Measurements from ENCODE around the gene PPAT. TPM values are rescaled to one million over a fixed set of nuclear protein-coding genes. Genes with fewer than 3 reads are reported as not detected.

PPAT gene
- total and polyA plus RNA-seq, 2 donors (not counting 3 experiments of a cell fraction or from before 2014, with no cell fraction given): 4.3 to 25.5 TPM

DNA sequence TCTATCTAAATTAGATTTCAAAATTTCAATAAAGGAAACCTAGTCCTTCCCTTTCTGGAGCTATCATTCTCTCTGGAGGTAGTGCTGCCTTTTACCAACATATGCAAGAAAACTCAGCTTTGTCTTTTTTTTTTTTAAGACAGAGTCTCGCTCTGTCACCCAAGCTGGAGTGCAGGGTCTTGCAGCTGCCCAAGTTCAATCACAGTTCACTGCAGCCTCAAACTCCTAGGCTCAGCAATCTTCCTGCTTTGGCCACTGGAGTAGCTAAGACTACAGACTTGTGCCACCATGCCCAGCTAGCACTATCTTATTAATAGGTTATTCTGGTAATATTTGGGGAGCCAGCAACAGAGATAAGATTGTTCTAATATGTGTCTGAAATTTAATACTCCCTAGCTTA is 60.5 kb downstream of the PPAT start:
- no peaks in the 10 kb centered on the region for H4K20me1 ChIP-seq (replicated peaks; ENCODE audit: control insufficient read depth, extremely low read depth, insufficient read depth, low read length)
- H3K4me3 ChIP-seq (replicated peaks in 1 of 3; ENCODE audit: insufficient read depth in 1 of 3, low read depth in 1 of 3, low read length in 3 of 3): no peak overlapping the region
- no peak for FAIRE-seq
- H3K9me3 ChIP-seq (replicated peaks; ENCODE audit: control insufficient read depth, insufficient read depth, low read length): no peaks in the 10 kb centered on the region
- H2AFZ ChIP-seq (ENCODE audit: low read depth, low read length): no peak overlapping the region
- H3K9ac ChIP-seq (replicated peaks; ENCODE audit: extremely low read depth, insufficient read depth, low read length): no peak overlapping the region
- no peaks in the 10 kb centered on the region for H3K79me2 ChIP-seq (ENCODE audit: control insufficient read depth, insufficient read depth, low read length)
- peaks cover 3% of the 10 kb centered on the region for H3K4me1 ChIP-seq (ENCODE audit: control insufficient read depth, extremely low read depth, insufficient read depth, low read length)
- CTCF ChIA-PET: interaction anchor here (2.3 kb wide), 1 partner anchor 9 kb away, joined by 8 read pairs; no protein-coding TSS in a partner anchor
- no peak overlapping the region for H3K27ac ChIP-seq (ENCODE audit: insufficient read depth, low read depth, low read length)
- intact Hi-C loops (cut with micrococcal nuclease) (no loop called here), dilution Hi-C loops (cut with MboI; ENCODE audit: extremely low pct_ligation_motif_present, low sequenced_read_pairs) (no loop called here)
- no peaks in the 10 kb centered on the region for H3K27me3 ChIP-seq (ENCODE audit: control insufficient read depth in 2 of 2, insufficient read depth in 2 of 2, low read length in 2 of 2)
- POLR2A ChIA-PET: interaction anchor here (1.1 kb wide), 1 partner anchor 26 kb away, joined by 7 read pairs; no protein-coding TSS in a partner anchor
- no peak overlapping the region for H3K4me2 ChIP-seq (ENCODE audit: insufficient read depth, low read length)
- no peaks in the 10 kb centered on the region for H3K36me3 ChIP-seq (ENCODE audit: control insufficient read depth in 2 of 2, extremely low read depth in 1 of 2, insufficient read depth in 2 of 2, low read length in 2 of 2)
- H3K9me1 ChIP-seq (replicated peaks; ENCODE audit: control insufficient read depth, extremely low read depth, insufficient read depth, low read length): no peaks in the 10 kb centered on the region
- no TSS peak for BruUV-seq (replicated peaks)
- DNase-seq (ENCODE audit: low read depth, low spot score): no peak
- TF ChIP-seq POLR2A (IDR thresholded peaks at IDR 0.05; ENCODE audit: low read depth, low read length) (no peak), FOS (IDR thresholded peaks at IDR 0.05; ENCODE audit: borderline replicate concordance, insufficient read depth, low read length) (no peak), JUN (IDR thresholded peaks at IDR 0.05; ENCODE audit: borderline replicate concordance, insufficient read depth, insufficient read length, low read depth) (no peak), EZH2 (IDR thresholded peaks at IDR 0.05; ENCODE audit: borderline replicate concordance, low read depth, low read length, severe bottlenecking) (no peak), GATA2 (IDR thresholded peaks at IDR 0.05; ENCODE audit: insufficient read depth, insufficient read length, low read depth, low read length) (no peak), MYC (IDR thresholded peaks at IDR 0.05; ENCODE audit: low read depth, low read length) (no peak), POLR2AphosphoS5 (IDR thresholded peaks at IDR 0.05; ENCODE audit: insufficient read depth, low read depth, low read length) (no peak)
- TF ChIP-seq, protein P1, sequence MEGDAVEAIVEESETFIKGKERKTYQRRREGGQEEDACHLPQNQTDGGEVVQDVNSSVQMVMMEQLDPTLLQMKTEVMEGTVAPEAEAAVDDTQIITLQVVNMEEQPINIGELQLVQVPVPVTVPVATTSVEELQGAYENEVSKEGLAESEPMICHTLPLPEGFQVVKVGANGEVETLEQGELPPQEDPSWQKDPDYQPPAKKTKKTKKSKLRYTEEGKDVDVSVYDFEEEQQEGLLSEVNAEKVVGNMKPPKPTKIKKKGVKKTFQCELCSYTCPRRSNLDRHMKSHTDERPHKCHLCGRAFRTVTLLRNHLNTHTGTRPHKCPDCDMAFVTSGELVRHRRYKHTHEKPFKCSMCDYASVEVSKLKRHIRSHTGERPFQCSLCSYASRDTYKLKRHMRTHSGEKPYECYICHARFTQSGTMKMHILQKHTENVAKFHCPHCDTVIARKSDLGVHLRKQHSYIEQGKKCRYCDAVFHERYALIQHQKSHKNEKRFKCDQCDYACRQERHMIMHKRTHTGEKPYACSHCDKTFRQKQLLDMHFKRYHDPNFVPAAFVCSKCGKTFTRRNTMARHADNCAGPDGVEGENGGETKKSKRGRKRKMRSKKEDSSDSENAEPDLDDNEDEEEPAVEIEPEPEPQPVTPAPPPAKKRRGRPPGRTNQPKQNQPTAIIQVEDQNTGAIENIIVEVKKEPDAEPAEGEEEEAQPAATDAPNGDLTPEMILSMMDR (IDR thresholded peaks at IDR 0.05; ENCODE audit: extremely low read depth in 1 of 2, insufficient read depth in 1 of 2, low read depth in 1 of 2, low read length in 2 of 2): no peak
- TF ChIP-seq, protein P2, sequence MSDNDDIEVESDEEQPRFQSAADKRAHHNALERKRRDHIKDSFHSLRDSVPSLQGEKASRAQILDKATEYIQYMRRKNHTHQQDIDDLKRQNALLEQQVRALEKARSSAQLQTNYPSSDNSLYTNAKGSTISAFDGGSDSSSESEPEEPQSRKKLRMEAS (IDR thresholded peaks at IDR 0.05; ENCODE audit: insufficient read depth, insufficient read length): no peak
